ENCODE measurements around the gene CMSS1. TPM values are rescaled to one million over a fixed set of nuclear protein-coding genes. Genes with fewer than 3 reads are reported as not detected.

Gene CMSS1
- total and polyA plus RNA-seq, 4 experiments from 2014 or later: 18.3 to 29.4 (median 21.9) TPM

DNA sequence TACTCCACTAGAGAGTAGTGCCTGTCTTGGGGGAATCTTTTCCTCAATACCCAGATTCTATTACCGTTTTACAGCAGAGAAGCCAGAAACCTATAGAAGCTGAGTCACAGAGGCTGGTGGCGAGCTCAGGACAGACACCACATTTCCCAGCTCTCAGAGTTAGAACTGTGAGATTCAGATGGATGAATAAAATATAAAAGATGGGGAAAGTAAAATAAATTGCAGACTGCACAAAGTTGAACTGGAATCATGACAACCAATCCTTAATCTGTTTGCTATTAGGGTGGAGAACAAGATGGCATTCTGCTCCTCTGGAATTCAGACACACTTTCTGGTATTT lies 40.5 kb upstream of the CMSS1 start:
- no peaks in the 10 kb centered on the region for H3K36me3 Mint-ChIP-seq
- H3K27ac Mint-ChIP-seq: no peak overlapping the region
- no peaks in the 10 kb centered on the region for H3K27me3 ChIP-seq (ENCODE audit: insufficient read depth, low read length)
- no peak overlapping the region for H3K4me3 Mint-ChIP-seq
- no peak for DNase-seq
- no peaks in the 10 kb centered on the region for H3K9me3 Mint-ChIP-seq
- no peaks in the 10 kb centered on the region for H3K9me3 ChIP-seq (ENCODE audit: control insufficient read depth in 1 of 2, low read length in 2 of 2)
- ChIA-PET POLR2A (ENCODE audit: partially characterized antibody) (no interaction called here), CTCF (ENCODE audit: partially characterized antibody) (no interaction called here)
- no peak overlapping the region for H3K27ac ChIP-seq (ENCODE audit: low read depth, low read length)
- H3K4me1 Mint-ChIP-seq: peaks cover 0 to 8% (median 6%) of the 10 kb centered on the region in 4 donors
- intact Hi-C loops (cut with micrococcal nuclease): no loop called here
- H3K4me3 ChIP-seq (ENCODE audit: low read length in 2 of 2): no peak overlapping the region
- peaks cover 5 to 18% of the 10 kb centered on the region in 2 donors for H3K27me3 Mint-ChIP-seq
- H3K36me3 ChIP-seq (ENCODE audit: insufficient read depth, low read length): no peaks in the 10 kb centered on the region
- no peaks in the 10 kb centered on the region for H3K4me1 ChIP-seq (ENCODE audit: insufficient read depth, low read length)

DNA sequence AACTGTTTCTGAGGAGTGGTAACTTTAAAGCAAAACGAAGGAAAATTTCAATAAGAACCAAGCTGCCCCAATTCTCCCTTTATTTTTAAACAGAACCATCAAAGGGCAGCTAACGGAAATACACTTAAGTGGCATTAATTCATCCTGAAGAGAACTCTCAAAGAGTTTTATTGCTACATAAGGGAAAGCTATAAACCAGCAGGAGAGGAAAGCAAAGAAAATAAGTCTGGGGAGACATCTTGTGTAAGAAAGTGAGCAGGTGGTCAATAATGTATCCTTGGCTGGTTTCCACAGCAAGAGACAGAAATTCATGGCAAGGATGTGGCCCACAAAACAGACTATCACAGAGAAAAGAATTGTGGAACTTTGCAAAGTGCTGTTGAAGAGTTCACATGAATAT lies 40.0 kb upstream of the CMSS1 start:
- intact Hi-C loops (cut with micrococcal nuclease): no loop called here
- Mint-ChIP-seq H3K27ac (no peak overlapping the region), H3K4me3 (no peak overlapping the region), H3K4me1 (peaks cover 0 to 8% (median 6%) of the 10 kb centered on the region in 4 donors), H3K27me3 (peaks cover 5 to 18% of the 10 kb centered on the region in 2 donors), H3K36me3 (no peaks in the 10 kb centered on the region), H3K9me3 (no peaks in the 10 kb centered on the region)
- Histone ChIP-seq H3K4me1 (ENCODE audit: insufficient read depth, low read length) (no peaks in the 10 kb centered on the region), H3K9me3 (ENCODE audit: control insufficient read depth in 1 of 2, low read length in 2 of 2) (no peaks in the 10 kb centered on the region), H3K4me3 (ENCODE audit: low read length in 2 of 2) (no peak overlapping the region), H3K36me3 (ENCODE audit: insufficient read depth, low read length) (no peaks in the 10 kb centered on the region), H3K27ac (ENCODE audit: low read depth, low read length) (no peak overlapping the region), H3K27me3 (ENCODE audit: insufficient read depth, low read length) (no peaks in the 10 kb centered on the region)
- DNase-seq: no peak
- CTCF ChIA-PET (ENCODE audit: partially characterized antibody): no interaction called here
- POLR2A ChIA-PET (ENCODE audit: partially characterized antibody): no interaction called here

DNA sequence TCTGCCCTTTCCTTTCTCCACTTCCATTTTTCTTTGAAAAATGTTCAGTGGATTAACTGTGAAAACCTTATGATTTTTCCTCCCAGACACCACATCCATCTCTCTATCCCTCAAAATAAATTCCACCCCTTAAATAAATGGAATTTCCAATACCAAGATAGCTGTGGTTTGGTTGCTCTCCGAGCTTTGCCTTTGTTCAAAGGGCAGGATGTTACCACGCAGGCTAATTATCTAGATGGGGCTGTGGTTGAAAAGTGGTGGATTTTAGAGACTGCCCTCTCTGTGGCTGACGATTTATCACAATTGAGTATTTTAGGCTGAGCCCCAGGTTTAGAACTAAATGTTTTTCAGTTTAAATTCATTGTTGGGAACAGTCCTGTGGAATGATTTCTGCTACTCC lies 36.9 kb upstream of the CMSS1 start:
- Mint-ChIP-seq H3K27ac (no peak overlapping the region), H3K4me1 (peaks cover 0 to 8% (median 6%) of the 10 kb centered on the region in 4 donors), H3K9me3 (no peaks in the 10 kb centered on the region), H3K27me3 (peaks cover 5 to 18% of the 10 kb centered on the region in 2 donors), H3K4me3 (no peak overlapping the region), H3K36me3 (no peaks in the 10 kb centered on the region)
- H3K9me3 ChIP-seq (ENCODE audit: control insufficient read depth in 1 of 2, low read length in 2 of 2): no peaks in the 10 kb centered on the region
- H3K4me1 ChIP-seq (ENCODE audit: insufficient read depth, low read length): no peaks in the 10 kb centered on the region
- H3K27ac ChIP-seq (ENCODE audit: low read depth, low read length): no peak overlapping the region
- no peak overlapping the region for H3K4me3 ChIP-seq (ENCODE audit: low read length in 2 of 2)
- ChIA-PET CTCF (ENCODE audit: partially characterized antibody) (no interaction called here), POLR2A (ENCODE audit: partially characterized antibody) (no interaction called here)
- intact Hi-C loops (cut with micrococcal nuclease): no loop called here
- H3K27me3 ChIP-seq (ENCODE audit: insufficient read depth, low read length): no peaks in the 10 kb centered on the region
- no peaks in the 10 kb centered on the region for H3K36me3 ChIP-seq (ENCODE audit: insufficient read depth, low read length)
- no peak for DNase-seq

DNA sequence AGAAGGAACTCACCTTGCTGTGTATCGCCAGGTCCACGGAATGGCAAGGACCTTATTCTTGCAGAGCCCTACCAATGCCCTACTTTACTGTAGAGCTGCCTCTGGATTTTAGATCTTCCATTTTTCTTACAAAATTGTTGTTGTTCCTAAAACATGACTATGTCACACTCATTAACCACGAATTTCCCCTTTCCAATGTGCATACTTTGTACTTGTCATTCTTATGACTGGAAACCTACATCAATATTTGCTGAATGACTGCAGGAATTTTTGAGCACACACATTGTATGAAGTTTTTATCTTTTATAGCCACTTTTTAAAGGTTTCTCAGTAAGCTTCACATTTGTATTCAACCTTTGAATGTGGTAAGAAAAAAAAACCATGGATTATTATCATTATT lies 35.9 kb upstream of the CMSS1 start:
- Histone ChIP-seq H3K4me3 (ENCODE audit: low read length in 2 of 2) (no peak overlapping the region), H3K9me3 (ENCODE audit: control insufficient read depth in 1 of 2, low read length in 2 of 2) (no peaks in the 10 kb centered on the region), H3K27me3 (ENCODE audit: insufficient read depth, low read length) (no peaks in the 10 kb centered on the region), H3K36me3 (ENCODE audit: insufficient read depth, low read length) (no peaks in the 10 kb centered on the region), H3K27ac (ENCODE audit: low read depth, low read length) (no peak overlapping the region), H3K4me1 (ENCODE audit: insufficient read depth, low read length) (no peaks in the 10 kb centered on the region)
- POLR2A ChIA-PET (ENCODE audit: partially characterized antibody): no interaction called here
- H3K9me3 Mint-ChIP-seq: no peaks in the 10 kb centered on the region
- no peak overlapping the region for H3K27ac Mint-ChIP-seq
- peaks cover 0 to 8% (median 5%) of the 10 kb centered on the region in 4 donors for H3K4me1 Mint-ChIP-seq
- intact Hi-C loops (cut with micrococcal nuclease): no loop called here
- no peak for DNase-seq
- H3K27me3 Mint-ChIP-seq: peaks cover 5 to 18% of the 10 kb centered on the region in 2 donors
- CTCF ChIA-PET (ENCODE audit: partially characterized antibody): no interaction called here
- H3K4me3 Mint-ChIP-seq: no peak overlapping the region
- H3K36me3 Mint-ChIP-seq: no peaks in the 10 kb centered on the region

DNA sequence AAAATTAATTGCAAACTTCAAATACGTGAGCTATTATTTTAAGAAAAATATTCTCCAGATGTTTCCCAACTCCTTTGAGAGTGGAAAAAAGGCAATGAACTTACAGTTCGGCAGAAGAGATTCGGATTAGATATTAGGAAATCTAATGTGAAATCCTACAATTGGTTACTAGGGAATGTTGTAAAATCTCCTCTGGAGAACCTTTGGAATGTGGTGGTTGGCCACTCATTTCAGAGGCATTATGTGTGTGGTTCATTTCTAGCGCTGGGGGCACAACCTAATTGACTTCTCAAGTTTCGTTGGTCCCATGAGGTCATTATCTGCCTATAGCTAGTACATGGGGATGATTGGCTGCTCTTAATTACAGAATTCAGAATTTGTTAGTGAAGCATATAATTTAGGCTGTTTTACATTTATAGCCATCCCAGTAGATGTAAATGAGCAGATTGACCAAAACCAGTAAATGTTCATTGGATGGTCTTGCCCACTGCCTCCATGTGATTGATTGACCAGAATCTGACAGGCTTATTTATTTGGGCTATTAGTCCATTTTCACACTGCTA lies 34.6 kb upstream of the CMSS1 start:
- POLR2A ChIA-PET (ENCODE audit: partially characterized antibody): no interaction called here
- intact Hi-C loops (cut with micrococcal nuclease): no loop called here

DNA sequence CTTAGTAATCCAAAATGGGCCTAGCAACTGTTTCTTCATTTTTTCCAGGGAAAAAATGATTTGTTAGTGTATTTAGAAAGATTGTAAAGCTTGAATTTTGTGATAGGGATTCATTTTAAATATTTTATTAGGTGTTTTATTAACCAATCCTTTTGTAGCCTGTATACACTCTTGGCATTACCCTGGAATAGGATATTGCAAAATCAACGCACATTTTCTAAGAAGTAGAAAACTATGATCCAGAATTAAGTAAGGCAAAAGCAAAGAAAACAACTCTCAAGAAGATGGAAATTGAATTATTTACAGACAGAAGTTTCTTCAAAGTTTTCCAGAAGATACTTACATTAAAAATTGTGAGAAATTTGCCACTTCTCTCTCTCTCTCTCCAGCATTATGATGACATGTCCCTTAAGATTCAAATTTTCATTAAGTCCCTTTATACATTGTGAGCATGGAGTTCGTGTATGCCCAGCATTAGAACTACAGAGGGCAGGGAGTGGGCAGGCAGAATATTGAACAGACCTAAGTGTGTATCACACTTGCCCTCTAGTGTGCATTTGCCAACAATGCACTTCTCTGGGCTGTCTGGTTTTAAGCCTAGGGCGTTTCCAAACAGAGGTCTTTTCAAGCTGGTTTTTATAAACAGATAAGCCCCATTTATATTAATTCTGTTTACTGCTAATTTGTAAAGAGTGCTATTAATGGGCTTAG lies 28.5 kb upstream of the CMSS1 start:
- Mint-ChIP-seq H3K27ac (no peak overlapping the region), H3K4me1 (peaks cover 0 to 2% (median under 1%) of the 10 kb centered on the region in 4 donors), H3K4me3 (no peak overlapping the region), H3K36me3 (no peaks in the 10 kb centered on the region), H3K27me3 (peaks cover 0 to 4% of the 10 kb centered on the region in 2 donors), H3K9me3 (no peaks in the 10 kb centered on the region)
- intact Hi-C loops (cut with micrococcal nuclease): loop anchor here (1.0 kb wide), 1 partner anchor 972 kb away; no protein-coding TSS in a partner anchor
- H3K4me1 ChIP-seq (ENCODE audit: insufficient read depth, low read length): no peaks in the 10 kb centered on the region
- ChIA-PET CTCF (ENCODE audit: partially characterized antibody) (interaction anchor here (1.0 kb wide), 1 partner anchor 972 kb away, joined by 4 read pairs; no protein-coding TSS in a partner anchor), POLR2A (ENCODE audit: partially characterized antibody) (no interaction called here)
- H3K27me3 ChIP-seq (ENCODE audit: insufficient read depth, low read length): no peaks in the 10 kb centered on the region
- H3K36me3 ChIP-seq (ENCODE audit: insufficient read depth, low read length): no peaks in the 10 kb centered on the region
- H3K27ac ChIP-seq (ENCODE audit: low read depth, low read length): no peak overlapping the region
- no peak overlapping the region for H3K4me3 ChIP-seq (ENCODE audit: low read length in 2 of 2)
- peak in 2 of 5 donors; percentile 7 to 9 for DNase-seq
- H3K9me3 ChIP-seq (ENCODE audit: control insufficient read depth in 1 of 2, low read length in 2 of 2): no peaks in the 10 kb centered on the region

More for the DNA sequence above, 34.6 kb upstream of the CMSS1 start:
- CTCF ChIA-PET (ENCODE audit: partially characterized antibody): interaction anchor here (0.8 kb wide), 1 partner anchor 25 kb away, joined by 3 read pairs; no protein-coding TSS in a partner anchor
- no peak overlapping the region for H3K27ac ChIP-seq (ENCODE audit: low read depth, low read length)
- H3K4me1 Mint-ChIP-seq: peaks cover 0 to 8% (median 5%) of the 10 kb centered on the region in 4 donors
- H3K4me3 ChIP-seq (ENCODE audit: low read length in 2 of 2): no peak overlapping the region
- H3K4me3 Mint-ChIP-seq: no peak overlapping the region
- DNase-seq: no peak
- peaks cover 5 to 12% of the 10 kb centered on the region in 2 donors for H3K27me3 Mint-ChIP-seq
- no peaks in the 10 kb centered on the region for H3K27me3 ChIP-seq (ENCODE audit: insufficient read depth, low read length)
- no peaks in the 10 kb centered on the region for H3K4me1 ChIP-seq (ENCODE audit: insufficient read depth, low read length)
- H3K27ac Mint-ChIP-seq: no peak overlapping the region
- no peaks in the 10 kb centered on the region for H3K9me3 ChIP-seq (ENCODE audit: control insufficient read depth in 1 of 2, low read length in 2 of 2)
- H3K9me3 Mint-ChIP-seq: no peaks in the 10 kb centered on the region
- no peaks in the 10 kb centered on the region for H3K36me3 ChIP-seq (ENCODE audit: insufficient read depth, low read length)
- H3K36me3 Mint-ChIP-seq: no peaks in the 10 kb centered on the region

DNA sequence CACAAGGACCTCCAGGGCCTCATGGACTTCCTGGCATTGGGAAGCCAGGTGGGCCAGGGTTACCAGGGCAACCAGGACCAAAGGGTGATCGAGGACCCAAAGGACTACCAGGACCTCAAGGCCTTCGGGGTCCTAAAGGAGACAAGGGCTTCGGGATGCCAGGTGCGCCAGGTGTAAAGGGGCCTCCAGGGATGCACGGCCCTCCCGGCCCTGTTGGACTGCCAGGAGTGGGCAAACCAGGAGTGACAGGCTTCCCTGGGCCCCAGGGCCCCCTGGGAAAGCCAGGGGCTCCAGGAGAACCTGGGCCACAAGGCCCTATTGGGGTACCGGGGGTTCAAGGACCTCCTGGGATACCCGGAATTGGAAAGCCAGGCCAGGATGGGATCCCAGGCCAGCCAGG lies 23.2 kb upstream of the CMSS1 start:
- H3K36me3 Mint-ChIP-seq: no peaks in the 10 kb centered on the region
- H3K9me3 Mint-ChIP-seq: no peaks in the 10 kb centered on the region
- H3K4me1 Mint-ChIP-seq: no peaks in the 10 kb centered on the region
- H3K9me3 ChIP-seq (ENCODE audit: control insufficient read depth in 1 of 2, low read length in 2 of 2): no peaks in the 10 kb centered on the region
- no peak overlapping the region for H3K27ac ChIP-seq (ENCODE audit: low read depth, low read length)
- CTCF ChIA-PET (ENCODE audit: partially characterized antibody): no interaction called here
- no peak for DNase-seq
- POLR2A ChIA-PET (ENCODE audit: partially characterized antibody): no interaction called here
- H3K36me3 ChIP-seq (ENCODE audit: insufficient read depth, low read length): no peaks in the 10 kb centered on the region
- H3K27ac Mint-ChIP-seq: no peak overlapping the region
- H3K27me3 ChIP-seq (ENCODE audit: insufficient read depth, low read length): no peaks in the 10 kb centered on the region
- intact Hi-C loops (cut with micrococcal nuclease): no loop called here
- no peak overlapping the region for H3K4me3 ChIP-seq (ENCODE audit: low read length in 2 of 2)
- H3K4me1 ChIP-seq (ENCODE audit: insufficient read depth, low read length): no peaks in the 10 kb centered on the region
- H3K4me3 Mint-ChIP-seq: no peak overlapping the region
- H3K27me3 Mint-ChIP-seq: peaks cover 2 to 3% of the 10 kb centered on the region in 2 donors

All from CD4-positive, alpha-beta memory T cell (primary cell).